ENCODE data around the gene C6orf132.

DNA sequence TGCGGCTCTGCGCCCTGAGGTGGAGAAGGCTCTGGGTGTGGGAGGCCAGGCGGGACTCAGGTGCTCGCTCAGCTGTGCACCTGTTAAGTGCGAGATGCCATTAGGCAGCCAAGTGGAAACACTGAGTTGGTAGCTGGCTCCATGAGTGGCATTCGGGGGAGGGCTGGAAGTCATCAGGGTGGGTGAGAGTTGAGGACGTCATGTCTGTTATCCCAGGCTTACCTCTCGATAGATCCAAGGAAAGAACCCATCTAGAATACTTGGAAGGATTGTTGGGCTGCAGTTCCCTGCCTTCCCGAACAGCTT, 50.7 kb downstream of the C6orf132 start:
- TF ChIP-seq, protein P1, sequence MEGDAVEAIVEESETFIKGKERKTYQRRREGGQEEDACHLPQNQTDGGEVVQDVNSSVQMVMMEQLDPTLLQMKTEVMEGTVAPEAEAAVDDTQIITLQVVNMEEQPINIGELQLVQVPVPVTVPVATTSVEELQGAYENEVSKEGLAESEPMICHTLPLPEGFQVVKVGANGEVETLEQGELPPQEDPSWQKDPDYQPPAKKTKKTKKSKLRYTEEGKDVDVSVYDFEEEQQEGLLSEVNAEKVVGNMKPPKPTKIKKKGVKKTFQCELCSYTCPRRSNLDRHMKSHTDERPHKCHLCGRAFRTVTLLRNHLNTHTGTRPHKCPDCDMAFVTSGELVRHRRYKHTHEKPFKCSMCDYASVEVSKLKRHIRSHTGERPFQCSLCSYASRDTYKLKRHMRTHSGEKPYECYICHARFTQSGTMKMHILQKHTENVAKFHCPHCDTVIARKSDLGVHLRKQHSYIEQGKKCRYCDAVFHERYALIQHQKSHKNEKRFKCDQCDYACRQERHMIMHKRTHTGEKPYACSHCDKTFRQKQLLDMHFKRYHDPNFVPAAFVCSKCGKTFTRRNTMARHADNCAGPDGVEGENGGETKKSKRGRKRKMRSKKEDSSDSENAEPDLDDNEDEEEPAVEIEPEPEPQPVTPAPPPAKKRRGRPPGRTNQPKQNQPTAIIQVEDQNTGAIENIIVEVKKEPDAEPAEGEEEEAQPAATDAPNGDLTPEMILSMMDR (IDR thresholded peaks at IDR 0.05; ENCODE audit: low read length), result no peak
- no peak for TF ChIP-seq EZH2 (IDR thresholded peaks at IDR 0.05; ENCODE audit: borderline replicate concordance, low read length)

Measured in OCI-LY1 (cell line).